ENCODE data around the gene BANF1. TPM values are rescaled to one million over a fixed set of nuclear protein-coding genes. Genes with fewer than 3 reads are reported as not detected.

The BANF1 gene, protein sequence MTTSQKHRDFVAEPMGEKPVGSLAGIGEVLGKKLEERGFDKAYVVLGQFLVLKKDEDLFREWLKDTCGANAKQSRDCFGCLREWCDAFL
- total RNA-seq, result 100 to 1,000 TPM in 1 of 2 donors, 10 to 100 TPM in 1; 17.7 to 185 TPM
- 100 to 1,000 TPM; 132 to 315 TPM for polyA plus RNA-seq
- long read RNA-seq, donor 1, transcript BANF1-202 (3 exons, 946 nt), result minor isoform, 9 of 186 reads
- long read RNA-seq, donor 1, transcript BANF1-201 (3 exons, 1,155 nt), result major isoform, 141 of 186 reads
- long read RNA-seq, donor 1, partial matches to known transcripts, result 25 of 186 reads
- long read RNA-seq, donor 1, other reads (novel, unspliced or antisense), result 5 of 186 reads
- long read RNA-seq, donor 2, transcript BANF1-201 (3 exons, 1,155 nt), result major isoform, 59 of 76 reads
- long read RNA-seq, donor 2, partial matches to known transcripts, result 14 of 76 reads
- long read RNA-seq, donor 2, other reads (novel, unspliced or antisense), result 0 of 76 reads
- long read RNA-seq, donor 3, transcript BANF1-201 (3 exons, 1,155 nt), result major isoform, 93 of 119 reads
- long read RNA-seq, donor 3, transcript BANF1-202 (3 exons, 946 nt), result minor isoform, 5 of 119 reads
- long read RNA-seq, donor 3, partial matches to known transcripts, result 20 of 119 reads
- long read RNA-seq, donor 3, other reads (novel, unspliced or antisense), result 0 of 119 reads
- long read RNA-seq, donor 4, transcript BANF1-201 (3 exons, 1,155 nt), result major isoform, 73 of 110 reads
- long read RNA-seq, donor 4, partial matches to known transcripts, result 28 of 110 reads
- long read RNA-seq, donor 4, other reads (novel, unspliced or antisense), result 0 of 110 reads
- long read RNA-seq, donor 5, transcript BANF1-201 (3 exons, 1,155 nt), result major isoform, 151 of 193 reads
- long read RNA-seq, donor 5, transcript BANF1-208 (3 exons, 1,135 nt), result minor isoform, 5 of 193 reads
- long read RNA-seq, donor 5, transcript BANF1-202 (3 exons, 946 nt), result minor isoform, 11 of 193 reads
- long read RNA-seq, donor 5, partial matches to known transcripts, result 22 of 193 reads
- long read RNA-seq, donor 5, other reads (novel, unspliced or antisense), result 0 of 193 reads

DNA sequence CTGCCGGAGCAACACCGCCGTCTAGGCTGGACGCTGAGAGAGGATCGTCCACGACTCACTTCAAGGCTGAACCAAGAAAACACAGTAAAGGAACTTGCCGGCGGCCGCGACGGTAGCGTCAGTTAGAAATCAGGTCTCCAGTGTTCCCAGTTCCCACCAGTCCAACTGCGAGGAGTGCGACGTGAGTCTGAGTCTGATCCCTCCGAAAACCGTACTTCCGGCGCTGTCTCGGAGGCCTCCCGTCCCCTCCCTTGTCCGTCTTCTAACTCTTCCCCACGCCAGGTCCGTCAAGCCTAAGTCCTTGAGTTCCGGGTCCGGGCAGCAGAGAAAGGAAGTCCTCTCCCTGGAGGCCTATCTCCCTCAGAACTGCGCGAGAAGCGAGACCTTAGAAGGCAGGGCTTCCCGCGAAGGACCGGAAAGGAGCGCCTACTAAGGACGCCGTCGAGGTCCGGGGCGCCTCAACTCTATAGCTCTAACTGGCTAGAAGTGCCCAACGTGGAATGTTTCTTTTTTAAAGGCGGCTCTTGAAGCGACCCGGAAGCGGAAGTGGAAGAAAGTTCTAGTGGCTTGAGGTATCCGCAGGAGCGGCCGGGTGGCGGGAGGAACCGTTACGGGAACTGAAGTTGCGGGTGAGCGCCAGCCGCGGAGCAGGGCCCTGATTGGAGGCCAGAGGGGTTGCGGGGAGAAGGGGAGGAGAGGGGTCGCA, at the start of gene BANF1, which contains the start of gene EIF1AD:
TSS of gene BANF1 (plus strand) at position 562 of the 706 bp plus-strand sequence. CDS start 748 bp downstream, outside the sequence.
TSS of gene EIF1AD (minus strand) at position 216 of the 706 bp plus-strand sequence. CDS start 1,768 bp downstream, outside the sequence.
- H3K4me3 ChIP-seq, result peak within 1 kb of the TSS; percentile 86
- TF ChIP-seq, protein P1, sequence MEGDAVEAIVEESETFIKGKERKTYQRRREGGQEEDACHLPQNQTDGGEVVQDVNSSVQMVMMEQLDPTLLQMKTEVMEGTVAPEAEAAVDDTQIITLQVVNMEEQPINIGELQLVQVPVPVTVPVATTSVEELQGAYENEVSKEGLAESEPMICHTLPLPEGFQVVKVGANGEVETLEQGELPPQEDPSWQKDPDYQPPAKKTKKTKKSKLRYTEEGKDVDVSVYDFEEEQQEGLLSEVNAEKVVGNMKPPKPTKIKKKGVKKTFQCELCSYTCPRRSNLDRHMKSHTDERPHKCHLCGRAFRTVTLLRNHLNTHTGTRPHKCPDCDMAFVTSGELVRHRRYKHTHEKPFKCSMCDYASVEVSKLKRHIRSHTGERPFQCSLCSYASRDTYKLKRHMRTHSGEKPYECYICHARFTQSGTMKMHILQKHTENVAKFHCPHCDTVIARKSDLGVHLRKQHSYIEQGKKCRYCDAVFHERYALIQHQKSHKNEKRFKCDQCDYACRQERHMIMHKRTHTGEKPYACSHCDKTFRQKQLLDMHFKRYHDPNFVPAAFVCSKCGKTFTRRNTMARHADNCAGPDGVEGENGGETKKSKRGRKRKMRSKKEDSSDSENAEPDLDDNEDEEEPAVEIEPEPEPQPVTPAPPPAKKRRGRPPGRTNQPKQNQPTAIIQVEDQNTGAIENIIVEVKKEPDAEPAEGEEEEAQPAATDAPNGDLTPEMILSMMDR (IDR thresholded peaks at IDR 0.05; ENCODE audit: control extremely low read depth, extremely low read depth), result no peak
- peak within 1 kb of the TSS; percentile 93 to 95 for H3K27ac ChIP-seq (ENCODE audit: low read depth in 1 of 2, low read length in 1 of 2)
- H3K36me3 ChIP-seq (ENCODE audit: control insufficient read depth in 4 of 4, insufficient read depth in 4 of 4, low read length in 4 of 4), result peaks cover 21 to 43% (median 40%) of the 10 kb centered on the region in 4 donors
- peak; percentile 95 to 99 (median 98) for DNase-seq
- 1% methylated on average over 53 to 55 of the region's 55 CpGs for WGBS, 2 donors
- H3K27me3 ChIP-seq (ENCODE audit: control insufficient read depth in 3 of 3, insufficient read depth in 3 of 3, low read length in 2 of 3), result no peaks in the 10 kb centered on the region
- H3K4me1 ChIP-seq (ENCODE audit: control insufficient read depth in 5 of 5, insufficient read depth in 5 of 5, low read length in 5 of 5), result peaks cover 0 to 13% (median 5%) of the 10 kb centered on the region in 5 donors
- peak; percentile 92 for ATAC-seq (ENCODE audit: insufficient read depth, low FRiP score)
- H3K9me3 ChIP-seq (ENCODE audit: control insufficient read depth in 4 of 4, insufficient read depth in 3 of 4, low read length in 3 of 4), result no peaks in the 10 kb centered on the region
- peak within 1 kb of the TSS; percentile 49 to 79 for H3K9ac ChIP-seq (ENCODE audit: insufficient read depth in 1 of 2, low read length in 2 of 2)

DNA sequence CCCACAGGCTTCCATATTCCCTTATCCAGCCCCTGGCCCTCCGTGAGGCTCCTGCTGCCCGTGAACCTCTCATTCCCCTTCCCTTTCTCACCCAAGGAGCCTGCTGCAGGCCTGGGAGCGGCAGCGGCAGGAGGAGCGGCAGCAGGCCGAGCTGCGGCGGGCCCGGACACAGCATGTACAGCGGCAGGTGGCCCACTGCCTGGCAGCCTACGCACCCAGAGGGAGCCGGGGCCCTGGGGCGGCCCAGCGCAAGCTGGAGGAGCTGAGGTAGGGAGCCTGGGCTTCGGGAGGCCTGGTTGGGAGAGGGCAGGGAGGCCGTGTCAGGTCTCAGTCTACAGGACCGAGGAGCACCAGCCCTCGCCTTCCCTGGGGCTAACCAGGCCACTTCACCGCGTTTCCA, 48.8 kb upstream of the BANF1 start:
- ATAC-seq (ENCODE audit: insufficient read depth, low FRiP score), result no peak

DNA sequence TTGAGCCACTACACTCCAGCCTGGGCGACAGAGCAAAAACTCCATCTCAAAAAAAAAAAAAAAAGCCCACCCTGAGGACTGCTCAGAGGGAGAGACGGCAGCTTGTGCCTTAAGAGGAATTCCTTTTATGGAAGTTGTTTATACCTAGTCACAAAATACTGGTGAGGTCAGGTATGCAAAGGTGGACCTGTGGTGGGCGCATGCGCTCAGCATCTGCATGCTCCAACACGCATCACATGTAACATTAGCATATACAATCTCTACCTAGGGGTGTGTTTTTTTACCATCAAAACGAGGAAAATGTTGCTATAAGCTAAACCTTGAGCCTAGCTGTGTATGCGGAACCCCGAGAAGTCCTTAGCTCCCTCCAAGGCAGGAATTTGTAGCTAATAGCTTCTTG, 47.5 kb upstream of the BANF1 start:
- Histone ChIP-seq H3K27ac (ENCODE audit: low read depth in 1 of 2, low read length in 1 of 2) (no peak overlapping the region), H3K27me3 (ENCODE audit: control insufficient read depth in 3 of 3, insufficient read depth in 3 of 3, low read length in 2 of 3) (no peaks in the 10 kb centered on the region), H3K36me3 (ENCODE audit: control insufficient read depth in 4 of 4, insufficient read depth in 4 of 4, low read length in 4 of 4) (no peaks in the 10 kb centered on the region), H3K4me3 (no peak overlapping the region), H3K9me3 (ENCODE audit: control insufficient read depth in 4 of 4, insufficient read depth in 3 of 4, low read length in 3 of 4) (peaks cover 0 to 2% (median 0%) of the 10 kb centered on the region in 4 donors), H3K9ac (ENCODE audit: insufficient read depth in 1 of 2, low read length in 2 of 2) (no peak overlapping the region), H3K4me1 (ENCODE audit: control insufficient read depth in 5 of 5, insufficient read depth in 5 of 5, low read length in 5 of 5) (no peaks in the 10 kb centered on the region)
- ATAC-seq (ENCODE audit: insufficient read depth, low FRiP score), result no peak
- TF ChIP-seq, protein P1 (IDR thresholded peaks at IDR 0.05; ENCODE audit: control extremely low read depth, extremely low read depth), result no peak
- no peak for DNase-seq
- WGBS, 2 donors, result 78 to 80% methylated on average over 8 of the region's 8 CpGs

More for the DNA sequence above, 48.8 kb upstream of the BANF1 start:
- peaks cover 0 to 2% (median 0%) of the 10 kb centered on the region in 4 donors for H3K9me3 ChIP-seq (ENCODE audit: control insufficient read depth in 4 of 4, insufficient read depth in 3 of 4, low read length in 3 of 4)
- TF ChIP-seq, protein P1 (IDR thresholded peaks at IDR 0.05; ENCODE audit: control extremely low read depth, extremely low read depth), result no peak
- no peaks in the 10 kb centered on the region for H3K36me3 ChIP-seq (ENCODE audit: control insufficient read depth in 4 of 4, insufficient read depth in 4 of 4, low read length in 4 of 4)
- no peak overlapping the region for H3K9ac ChIP-seq (ENCODE audit: insufficient read depth in 1 of 2, low read length in 2 of 2)
- H3K4me1 ChIP-seq (ENCODE audit: control insufficient read depth in 5 of 5, insufficient read depth in 5 of 5, low read length in 5 of 5), result no peaks in the 10 kb centered on the region
- H3K27ac ChIP-seq (ENCODE audit: low read depth in 1 of 2, low read length in 1 of 2), result no peak overlapping the region
- WGBS, 2 donors, result 93 to 96% methylated on average over 20 of the region's 20 CpGs
- H3K4me3 ChIP-seq, result no peak overlapping the region
- DNase-seq, result no peak
- no peaks in the 10 kb centered on the region for H3K27me3 ChIP-seq (ENCODE audit: control insufficient read depth in 3 of 3, insufficient read depth in 3 of 3, low read length in 2 of 3)

All from lung (tissue), 16 donors.